HG03025 (cell line): Measurements from ENCODE around the gene SH3YL1.

Experiments used
- ATAC-seq: cut with Tn5 transposase; IDR thresholded peaks from one replicate; pipeline ENCODE4 v1.9.1; 2021; ENCODE audit warnings: mild to moderate bottlenecking, moderate library complexity; ENCODE audit not compliant: unreplicated experiment, low FRiP score

SH3YL1 gene

GRCh38 chr2:282371-283263 is 18.8 kb upstream of the SH3YL1 start:
- no peak for ATAC-seq

- ATAC-seq = no peak
Measured at GRCh38 chr2:281381-281780, 17.5 kb upstream of the SH3YL1 start.

GRCh38 chr2:280650-281110 is 16.8 kb upstream of the SH3YL1 start:
- ATAC-seq = no peak

GRCh38 chr2:279956-280649 is 16.3 kb upstream of the SH3YL1 start:
- no peak for ATAC-seq

GRCh38 chr2:279366-279765 is 15.5 kb upstream of the SH3YL1 start:
- no peak for ATAC-seq

GRCh38 chr2:278927-279320 is 15.1 kb upstream of the SH3YL1 start:
- ATAC-seq = no peak

- no peak for ATAC-seq
Measured at GRCh38 chr2:278312-278926, 14.6 kb upstream of the SH3YL1 start.

GRCh38 chr2:275466-275865 is 11.6 kb upstream of the SH3YL1 start:
- peak; percentile 98 for ATAC-seq

GRCh38 chr2:274503-274902 is 10.7 kb upstream of the SH3YL1 start:
- no peak for ATAC-seq

GRCh38 chr2:273333-273732 is 9.5 kb upstream of the SH3YL1 start:
- ATAC-seq = no peak

- ATAC-seq = no peak
Measured at GRCh38 chr2:271917-272316, 8.1 kb upstream of the SH3YL1 start.

- no peak for ATAC-seq
Measured at GRCh38 chr2:270861-271260, 7.0 kb upstream of the SH3YL1 start.

GRCh38 chr2:269356-270030 is 5.7 kb upstream of the SH3YL1 start:
- ATAC-seq = no peak

GRCh38 chr2:268323-268722 is 4.5 kb upstream of the SH3YL1 start:
- ATAC-seq = no peak

GRCh38 chr2:264493-265468 is 949 bp upstream of the SH3YL1 start, which contains the start of gene ACP1:
Gene ACP1, plus strand, starts transcription at chr2:264947. Its CDS starts 18 bp downstream, at chr2:264965.
- ATAC-seq = peak; percentile 86

GRCh38 chr2:263022-263738 is 652 bp downstream of the SH3YL1 start:
- ATAC-seq = no peak

- ATAC-seq = no peak
Measured at GRCh38 chr2:262117-262516, 1.7 kb downstream of the SH3YL1 start.

- ATAC-seq = no peak
Measured at GRCh38 chr2:260507-261161, 3.2 kb downstream of the SH3YL1 start.
